PFSK-1 (cell line): ENCODE results near the gene PHOSPHO2.

Experiments
- FOXP2 ChIP-seq: optimal IDR thresholded peaks from 2 replicates; pipeline ENCODE3; 2011; ENCODE audit warnings: borderline replicate concordance, control low read depth, inconsistent platforms; ENCODE audit not compliant: insufficient read depth; ENCODE audit errors: extremely low read length, extremely low read depth
- POLR2AphosphoS5 ChIP-seq: IDR thresholded peaks from 2 replicates; pipeline ENCODE4 v1.6.1; 2012; ENCODE audit warnings: low read depth, mild to moderate bottlenecking, control low read depth, low read length, moderate library complexity
- REST ChIP-seq, 2 experiments: IDR thresholded peaks; 2 replicates each; pipeline versions ENCODE4 v1.6.1 to v1.8.0; 2011 to 2012; ENCODE audit warnings: low read depth in 2 of 2, low read length in 2 of 2, control low read depth in 1 of 2, inconsistent platforms in 1 of 2, mild to moderate bottlenecking in 1 of 2, moderate library complexity in 1 of 2; ENCODE audit not compliant: insufficient read depth in 1 of 2
- SIN3A ChIP-seq: IDR thresholded peaks from 2 replicates; pipeline ENCODE4 v1.6.1; 2012; ENCODE audit warnings: mild to moderate bottlenecking, low read length, moderate library complexity, borderline replicate concordance; ENCODE audit not compliant: insufficient read depth
- TAF1 ChIP-seq: IDR thresholded peaks from 2 replicates; pipeline ENCODE4 v1.6.1; 2012; ENCODE audit warnings: low read length, control low read depth, borderline replicate concordance; ENCODE audit not compliant: insufficient read depth

Gene PHOSPHO2

DNA sequence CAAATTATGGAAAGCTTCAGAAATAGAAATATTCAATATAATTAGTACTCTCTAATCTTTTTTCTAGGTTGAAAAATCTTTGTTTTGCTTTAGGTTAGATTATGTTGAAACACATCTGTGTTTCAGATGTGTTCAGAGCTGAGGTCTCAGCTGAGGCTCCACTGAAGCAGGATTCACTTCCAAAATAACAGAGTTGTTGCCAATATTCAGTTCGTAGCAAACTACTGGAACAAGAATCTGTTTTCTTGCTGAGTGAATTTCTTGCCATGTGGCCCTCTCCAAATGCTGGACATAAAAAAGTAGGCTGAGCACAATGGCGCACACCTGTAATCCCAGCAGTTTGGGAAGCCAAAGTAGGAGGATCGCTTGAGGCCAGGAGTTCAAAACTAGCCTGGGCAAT is 8.7 kb downstream of the PHOSPHO2 start:
- TF ChIP-seq TAF1: no peak
- no peak for TF ChIP-seq POLR2AphosphoS5
- TF ChIP-seq FOXP2: no peak
- TF ChIP-seq REST (IDR thresholded peaks at IDR 0.05; ENCODE audit: insufficient read depth in 1 of 2, low read depth in 2 of 2, low read length in 2 of 2): no peak
- TF ChIP-seq SIN3A: no peak

DNA sequence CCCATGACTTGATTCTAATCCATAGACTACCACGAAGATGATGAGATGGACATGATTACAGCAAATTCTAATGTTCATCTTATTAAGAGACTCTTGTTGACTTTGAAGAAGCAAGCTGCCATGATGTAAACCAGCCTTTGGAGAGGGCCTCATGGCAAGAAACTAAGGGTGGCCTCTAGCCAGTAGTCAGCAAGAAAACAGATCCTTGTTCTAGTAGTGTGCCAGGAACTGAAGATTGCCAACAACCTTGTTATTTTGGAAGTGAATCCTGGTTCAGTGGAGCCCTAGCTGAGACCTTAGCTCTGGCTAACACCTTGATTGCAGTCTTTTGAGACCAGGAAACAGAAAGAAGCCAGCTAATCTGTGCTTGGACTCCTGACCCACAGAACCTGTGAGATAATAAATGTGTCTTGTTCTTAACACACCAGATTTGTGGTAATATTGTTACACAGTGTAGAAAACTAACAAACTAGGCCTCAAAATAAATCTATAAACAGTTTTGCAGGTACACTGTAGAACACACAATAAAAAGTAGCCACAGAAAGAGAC is 10.0 kb downstream of the PHOSPHO2 start:
- TF ChIP-seq SIN3A (no peak), POLR2AphosphoS5 (no peak), TAF1 (no peak), REST (IDR thresholded peaks at IDR 0.05; ENCODE audit: insufficient read depth in 1 of 2, low read depth in 2 of 2, low read length in 2 of 2) (no peak), FOXP2 (no peak)

DNA sequence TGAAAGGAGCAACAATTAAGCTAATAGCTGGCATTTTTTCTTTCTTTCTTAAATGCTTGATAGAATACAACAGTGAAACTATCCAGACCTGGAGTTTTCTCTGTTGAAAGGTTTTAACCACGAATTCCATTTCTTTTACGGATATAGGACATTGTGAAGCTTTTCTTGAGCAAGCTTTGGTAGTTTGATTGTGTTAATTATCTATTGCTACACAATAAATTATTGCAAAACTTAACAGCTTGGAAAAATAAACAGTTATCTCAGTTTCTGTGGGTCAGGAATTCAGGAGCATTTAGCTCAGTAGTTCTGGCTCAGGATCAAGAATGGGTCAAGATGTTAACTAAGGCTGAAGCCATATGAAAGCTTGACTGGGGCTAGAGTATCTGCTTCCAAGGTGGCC is 11.7 kb downstream of the PHOSPHO2 start:
- TF ChIP-seq REST (IDR thresholded peaks at IDR 0.05; ENCODE audit: insufficient read depth in 1 of 2, low read depth in 2 of 2, low read length in 2 of 2) (no peak), FOXP2 (no peak), TAF1 (no peak), POLR2AphosphoS5 (no peak)

GRCh38 chr2:169707626-169708025 is 13.4 kb downstream of the PHOSPHO2 start:
- no peak for TF ChIP-seq SIN3A
- TF ChIP-seq POLR2AphosphoS5: no peak
- TF ChIP-seq FOXP2: no peak
- TF ChIP-seq TAF1: no peak
- no peak for TF ChIP-seq REST (IDR thresholded peaks at IDR 0.05; ENCODE audit: insufficient read depth in 1 of 2, low read depth in 2 of 2, low read length in 2 of 2)

DNA sequence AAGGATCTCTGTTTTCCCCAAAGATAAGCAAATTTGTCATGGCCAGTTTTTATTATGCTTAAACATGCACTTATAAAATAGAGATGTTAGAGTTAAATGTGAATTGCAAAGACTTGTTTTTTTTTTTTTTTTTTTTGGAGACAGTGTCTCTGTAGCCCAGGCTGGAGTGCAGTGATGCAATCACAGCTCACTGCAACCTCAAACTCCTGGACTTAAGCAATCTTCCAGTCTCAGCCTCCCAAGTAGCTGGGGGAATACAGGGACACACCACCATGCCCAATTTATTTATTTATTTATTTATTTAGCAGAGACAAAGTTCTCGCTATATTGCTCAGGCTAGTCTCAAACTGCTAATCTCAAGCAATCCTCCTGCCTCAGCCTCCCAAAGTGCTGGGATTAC is 15.1 kb downstream of the PHOSPHO2 start:
- no peak for TF ChIP-seq POLR2AphosphoS5
